ENCODE measurements around the gene NCF4.

NCF4 gene

DNA sequence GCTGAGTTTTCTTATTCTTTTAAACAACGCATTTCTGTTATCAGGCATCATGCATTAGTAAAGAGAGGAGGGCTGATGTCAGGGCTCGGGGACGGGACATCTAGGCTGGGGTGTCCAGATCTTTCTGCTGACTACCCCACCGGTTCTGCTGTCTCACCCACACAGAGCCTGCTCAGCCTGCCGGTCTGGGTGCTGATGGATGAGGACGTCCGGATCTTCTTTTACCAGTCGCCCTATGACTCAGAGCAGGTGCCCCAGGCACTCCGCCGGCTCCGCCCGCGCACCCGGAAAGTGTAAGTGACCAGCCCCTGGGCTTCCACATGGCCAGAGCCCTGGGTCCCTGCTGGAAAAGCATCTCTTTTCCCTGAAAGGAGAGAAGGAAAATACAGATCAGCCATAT lies 9.4 kb downstream of the NCF4 start:
- Histone ChIP-seq H3K27ac (ENCODE audit: low read length) (no peak overlapping the region), H3K36me3 (ENCODE audit: control insufficient read depth in 1 of 2, insufficient read depth in 2 of 2, low read length in 2 of 2) (peaks cover 0 to 4% of the 10 kb centered on the region in 2 donors), H3K27me3 (ENCODE audit: low read depth, low read length) (no peaks in the 10 kb centered on the region), H3K4me3 (ENCODE audit: low read depth in 1 of 2, low read length in 2 of 2) (no peak overlapping the region), H3K9me3 (ENCODE audit: control insufficient read depth in 1 of 2, low read length in 2 of 2) (no peaks in the 10 kb centered on the region), H3K4me1 (ENCODE audit: control insufficient read depth in 1 of 2, insufficient read depth in 2 of 2, low read length in 2 of 2) (peaks cover 3 to 5% of the 10 kb centered on the region in 2 donors)

GRCh38 chr22:36871669-36872081 lies 10.9 kb downstream of the NCF4 start:
- no peak overlapping the region for H3K27ac ChIP-seq (ENCODE audit: low read length)
- H3K4me3 ChIP-seq (ENCODE audit: low read depth in 1 of 2, low read length in 2 of 2), result no peak overlapping the region
- H3K27me3 ChIP-seq (ENCODE audit: low read depth, low read length), result no peaks in the 10 kb centered on the region
- peaks cover 0 to 4% of the 10 kb centered on the region in 2 donors for H3K36me3 ChIP-seq (ENCODE audit: control insufficient read depth in 1 of 2, insufficient read depth in 2 of 2, low read length in 2 of 2)
- peaks cover 3 to 5% of the 10 kb centered on the region in 2 donors for H3K4me1 ChIP-seq (ENCODE audit: control insufficient read depth in 1 of 2, insufficient read depth in 2 of 2, low read length in 2 of 2)
- H3K9me3 ChIP-seq (ENCODE audit: control insufficient read depth in 1 of 2, low read length in 2 of 2), result no peaks in the 10 kb centered on the region

DNA sequence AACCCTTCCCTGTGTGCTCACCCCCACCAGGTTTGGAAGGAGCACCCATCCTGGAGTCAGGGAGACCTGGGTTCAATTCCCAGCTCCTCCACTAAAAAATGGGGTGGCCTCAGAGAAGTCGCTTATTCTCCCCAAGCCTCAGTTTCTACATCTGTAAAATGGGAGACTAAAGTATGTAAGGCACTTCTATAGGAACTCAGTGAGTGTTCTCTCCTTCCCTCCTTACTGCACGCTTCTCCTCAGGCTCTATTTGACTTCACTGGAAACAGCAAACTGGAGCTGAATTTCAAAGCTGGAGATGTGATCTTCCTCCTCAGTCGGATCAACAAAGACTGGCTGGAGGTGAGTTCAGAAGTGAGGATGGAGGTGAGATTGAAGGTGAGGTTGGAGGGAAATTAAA lies 11.3 kb downstream of the NCF4 start:
- no peak overlapping the region for H3K27ac ChIP-seq (ENCODE audit: low read length)
- H3K36me3 ChIP-seq (ENCODE audit: control insufficient read depth in 1 of 2, insufficient read depth in 2 of 2, low read length in 2 of 2), result peaks cover 0 to 4% of the 10 kb centered on the region in 2 donors
- no peaks in the 10 kb centered on the region for H3K9me3 ChIP-seq (ENCODE audit: control insufficient read depth in 1 of 2, low read length in 2 of 2)
- H3K4me1 ChIP-seq (ENCODE audit: control insufficient read depth in 1 of 2, insufficient read depth in 2 of 2, low read length in 2 of 2), result peaks cover 3 to 5% of the 10 kb centered on the region in 2 donors
- no peak overlapping the region for H3K4me3 ChIP-seq (ENCODE audit: low read depth in 1 of 2, low read length in 2 of 2)
- H3K27me3 ChIP-seq (ENCODE audit: low read depth, low read length), result no peaks in the 10 kb centered on the region

GRCh38 chr22:36872866-36873498 lies 12.2 kb downstream of the NCF4 start:
- no peaks in the 10 kb centered on the region for H3K36me3 ChIP-seq (ENCODE audit: control insufficient read depth in 1 of 2, insufficient read depth in 2 of 2, low read length in 2 of 2)
- peaks cover 3 to 5% of the 10 kb centered on the region in 2 donors for H3K4me1 ChIP-seq (ENCODE audit: control insufficient read depth in 1 of 2, insufficient read depth in 2 of 2, low read length in 2 of 2)
- no peaks in the 10 kb centered on the region for H3K9me3 ChIP-seq (ENCODE audit: control insufficient read depth in 1 of 2, low read length in 2 of 2)
- H3K4me3 ChIP-seq (ENCODE audit: low read depth in 1 of 2, low read length in 2 of 2), result no peak overlapping the region
- H3K27me3 ChIP-seq (ENCODE audit: low read depth, low read length), result no peaks in the 10 kb centered on the region
- H3K27ac ChIP-seq (ENCODE audit: low read length), result no peak overlapping the region

DNA sequence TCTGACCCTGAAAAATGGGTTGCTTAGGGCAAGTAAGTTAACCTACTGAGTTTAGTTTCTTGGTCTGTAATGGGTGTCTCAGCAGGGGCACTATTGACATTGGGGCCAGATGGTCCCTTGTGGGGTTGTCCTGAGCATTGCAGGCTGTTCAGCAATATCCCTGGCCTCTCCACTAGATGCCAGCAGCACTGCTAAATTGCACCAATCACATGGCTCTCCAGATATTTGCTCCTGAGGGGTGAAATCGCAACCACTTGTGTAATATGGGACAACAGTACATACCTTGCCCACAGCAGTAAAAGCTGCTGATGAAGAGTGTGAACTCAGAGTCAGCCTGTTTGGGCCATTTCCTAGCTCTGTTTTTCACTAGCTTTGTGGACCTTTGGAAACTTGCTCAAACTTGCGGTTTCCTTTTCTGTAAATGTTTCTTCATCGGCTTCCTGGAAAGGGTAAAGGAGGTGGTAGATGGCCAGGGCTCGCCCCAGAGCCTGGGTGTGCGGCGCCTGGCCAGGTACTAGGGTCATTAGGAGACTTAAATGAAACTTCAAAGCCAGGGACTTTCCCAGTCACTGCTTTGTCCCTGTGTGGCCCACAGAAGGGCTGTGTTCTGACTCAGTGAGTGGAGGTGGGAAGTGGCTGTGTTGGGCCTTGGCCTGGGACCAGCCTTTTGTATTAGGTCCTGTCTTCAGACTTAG lies 13.0 kb downstream of the NCF4 start:
- Histone ChIP-seq H3K4me3 (ENCODE audit: low read depth in 1 of 2, low read length in 2 of 2) (no peak overlapping the region), H3K27me3 (ENCODE audit: low read depth, low read length) (no peaks in the 10 kb centered on the region), H3K4me1 (ENCODE audit: control insufficient read depth in 1 of 2, insufficient read depth in 2 of 2, low read length in 2 of 2) (peaks cover 3 to 5% of the 10 kb centered on the region in 2 donors), H3K9me3 (ENCODE audit: control insufficient read depth in 1 of 2, low read length in 2 of 2) (no peaks in the 10 kb centered on the region), H3K36me3 (ENCODE audit: control insufficient read depth in 1 of 2, insufficient read depth in 2 of 2, low read length in 2 of 2) (no peaks in the 10 kb centered on the region), H3K27ac (ENCODE audit: low read length) (peak overlapping the region; percentile 2)

DNA sequence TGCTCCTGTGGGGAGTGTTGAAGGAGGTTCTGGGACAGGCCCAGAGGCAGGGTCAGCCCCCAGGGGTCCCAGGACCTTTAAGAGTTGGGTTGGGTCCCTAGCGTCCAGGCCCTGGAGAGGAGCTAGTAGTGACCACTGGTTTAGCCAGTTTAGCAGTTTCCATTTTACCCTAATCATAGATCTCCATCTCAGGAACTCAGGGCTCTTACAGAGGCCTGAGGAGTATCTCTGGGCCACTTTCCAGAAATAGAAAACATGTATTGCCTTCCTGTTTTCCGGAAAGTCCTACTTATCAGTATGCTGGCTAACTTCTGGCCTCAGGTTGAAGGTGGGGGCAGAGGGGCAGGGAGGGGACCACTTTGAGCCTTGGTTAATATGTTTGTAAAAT lies 13.5 kb downstream of the NCF4 start:
- no peaks in the 10 kb centered on the region for H3K9me3 ChIP-seq (ENCODE audit: control insufficient read depth in 1 of 2, low read length in 2 of 2)
- H3K27ac ChIP-seq (ENCODE audit: low read length), result peak overlapping the region; percentile 2
- no peak overlapping the region for H3K4me3 ChIP-seq (ENCODE audit: low read depth in 1 of 2, low read length in 2 of 2)
- H3K4me1 ChIP-seq (ENCODE audit: control insufficient read depth in 1 of 2, insufficient read depth in 2 of 2, low read length in 2 of 2), result peaks cover 3 to 5% of the 10 kb centered on the region in 2 donors
- H3K27me3 ChIP-seq (ENCODE audit: low read depth, low read length), result no peaks in the 10 kb centered on the region
- no peaks in the 10 kb centered on the region for H3K36me3 ChIP-seq (ENCODE audit: control insufficient read depth in 1 of 2, insufficient read depth in 2 of 2, low read length in 2 of 2)

- no peaks in the 10 kb centered on the region for H3K27me3 ChIP-seq (ENCODE audit: low read depth, low read length)
- H3K4me3 ChIP-seq (ENCODE audit: low read depth in 1 of 2, low read length in 2 of 2), result no peak overlapping the region
- no peaks in the 10 kb centered on the region for H3K9me3 ChIP-seq (ENCODE audit: control insufficient read depth in 1 of 2, low read length in 2 of 2)
- peaks cover 3 to 5% of the 10 kb centered on the region in 2 donors for H3K4me1 ChIP-seq (ENCODE audit: control insufficient read depth in 1 of 2, insufficient read depth in 2 of 2, low read length in 2 of 2)
- H3K36me3 ChIP-seq (ENCODE audit: control insufficient read depth in 1 of 2, insufficient read depth in 2 of 2, low read length in 2 of 2), result no peaks in the 10 kb centered on the region
- peak overlapping the region; percentile 2 for H3K27ac ChIP-seq (ENCODE audit: low read length)
These were observed 13.9 kb downstream of the NCF4 start for GRCh38 chr22:36874736-36875135.

- H3K27ac ChIP-seq (ENCODE audit: low read length), result no peak overlapping the region
- no peak overlapping the region for H3K4me3 ChIP-seq (ENCODE audit: low read depth in 1 of 2, low read length in 2 of 2)
- no peaks in the 10 kb centered on the region for H3K9me3 ChIP-seq (ENCODE audit: control insufficient read depth in 1 of 2, low read length in 2 of 2)
- no peaks in the 10 kb centered on the region for H3K27me3 ChIP-seq (ENCODE audit: low read depth, low read length)
- H3K4me1 ChIP-seq (ENCODE audit: control insufficient read depth in 1 of 2, insufficient read depth in 2 of 2, low read length in 2 of 2), result peaks cover 3 to 5% of the 10 kb centered on the region in 2 donors
- no peaks in the 10 kb centered on the region for H3K36me3 ChIP-seq (ENCODE audit: control insufficient read depth in 1 of 2, insufficient read depth in 2 of 2, low read length in 2 of 2)
These were observed 14.9 kb downstream of the NCF4 start for GRCh38 chr22:36875741-36876140.

GRCh38 chr22:36879775-36880174 lies 19.0 kb downstream of the NCF4 start:
- Histone ChIP-seq H3K27ac (ENCODE audit: low read length) (no peak overlapping the region), H3K9me3 (ENCODE audit: control insufficient read depth in 1 of 2, low read length in 2 of 2) (peaks cover 4 to 14% of the 10 kb centered on the region in 2 donors)

GRCh38 chr22:36881504-36882245 lies 20.9 kb downstream of the NCF4 start:
- H3K4me1 ChIP-seq (ENCODE audit: control insufficient read depth in 1 of 2, insufficient read depth in 2 of 2, low read length in 2 of 2), result no peaks in the 10 kb centered on the region
- H3K9me3 ChIP-seq (ENCODE audit: control insufficient read depth in 1 of 2, low read length in 2 of 2), result peaks cover 4 to 14% of the 10 kb centered on the region in 2 donors
- H3K36me3 ChIP-seq (ENCODE audit: control insufficient read depth in 1 of 2, insufficient read depth in 2 of 2, low read length in 2 of 2), result no peaks in the 10 kb centered on the region
- H3K4me3 ChIP-seq (ENCODE audit: low read depth in 1 of 2, low read length in 2 of 2), result no peak overlapping the region
- H3K27ac ChIP-seq (ENCODE audit: low read length), result no peak overlapping the region
- no peaks in the 10 kb centered on the region for H3K27me3 ChIP-seq (ENCODE audit: low read depth, low read length)

More at GRCh38 chr22:36879775-36880174, 19.0 kb downstream of the NCF4 start:
- Histone ChIP-seq H3K4me1 (ENCODE audit: control insufficient read depth in 1 of 2, insufficient read depth in 2 of 2, low read length in 2 of 2) (no peaks in the 10 kb centered on the region), H3K4me3 (ENCODE audit: low read depth in 1 of 2, low read length in 2 of 2) (no peak overlapping the region), H3K36me3 (ENCODE audit: control insufficient read depth in 1 of 2, insufficient read depth in 2 of 2, low read length in 2 of 2) (no peaks in the 10 kb centered on the region), H3K27me3 (ENCODE audit: low read depth, low read length) (no peaks in the 10 kb centered on the region)

GRCh38 chr22:36884349-36885158 lies 23.7 kb downstream of the NCF4 start:
- H3K4me1 ChIP-seq (ENCODE audit: control insufficient read depth in 1 of 2, insufficient read depth in 2 of 2, low read length in 2 of 2), result no peaks in the 10 kb centered on the region
- no peaks in the 10 kb centered on the region for H3K36me3 ChIP-seq (ENCODE audit: control insufficient read depth in 1 of 2, insufficient read depth in 2 of 2, low read length in 2 of 2)
- H3K9me3 ChIP-seq (ENCODE audit: control insufficient read depth in 1 of 2, low read length in 2 of 2), result peaks cover 4 to 14% of the 10 kb centered on the region in 2 donors

More at GRCh38 chr22:36884349-36885158, 23.7 kb downstream of the NCF4 start:
- no peak overlapping the region for H3K4me3 ChIP-seq (ENCODE audit: low read depth in 1 of 2, low read length in 2 of 2)
- H3K27me3 ChIP-seq (ENCODE audit: low read depth, low read length), result no peaks in the 10 kb centered on the region
- H3K27ac ChIP-seq (ENCODE audit: low read length), result no peak overlapping the region
